IMR-90 (cell line): ENCODE measurements around the gene NFATC1. TPM values are rescaled to one million over a fixed set of nuclear protein-coding genes. Genes with fewer than 3 reads are reported as not detected.

Source experiments
- ATAC-seq: fragments of 200-7000 bp; cut with Tn5 transposase; 2 replicates; pipeline ENCODE4 v1.9.1; 2020; ENCODE audit warnings: low read depth, mild to moderate bottlenecking, moderate library complexity
- BruUV-seq: library from RNA; stranded (reverse); fragments of 400-500 nt; replicated peaks from 2 replicates; lab custom pipeline; 2021; lab: Mats Ljungman, UMichigan
- CTCF ChIA-PET: fragments of 300-600 bp; formaldehyde crosslinking; extraction: SDS; loops from one replicate; lab custom pipeline; 2021; ENCODE audit warnings: antibody characterized with exemption; lab: Yijun Ruan, JAX
- POLR2A ChIA-PET: fragments of 300-600 bp; sonication (Branson Sonifier 250); formaldehyde crosslinking; loops from one replicate; lab custom pipeline; 2022; ENCODE audit warnings: antibody characterized with exemption; ENCODE audit not compliant: unreplicated experiment; lab: Charles Lee
- DNase-seq: peaks from one replicate; pipeline ENCODE4 v3.0.0; 2013
- H2AFZ ChIP-seq: replicated peaks from 2 replicates; pipeline ENCODE3; 2013; ENCODE audit warnings: low read length, mild to moderate bottlenecking; ENCODE audit not compliant: poor library complexity
- H2AK5ac ChIP-seq: 2 replicates; pipeline ENCODE4 v1.6.1; 2013; ENCODE audit warnings: low read depth, low read length, inconsistent platforms
- H2AK9ac ChIP-seq: replicated peaks from 2 replicates; pipeline ENCODE3; 2013; ENCODE audit warnings: mild to moderate bottlenecking, low read depth, low read length, moderate library complexity; ENCODE audit not compliant: poor library complexity
- H2BK120ac ChIP-seq: 2 replicates; pipeline ENCODE4 v1.6.1; 2013; ENCODE audit warnings: low read depth, low read length, inconsistent platforms
- H2BK15ac ChIP-seq: 3 replicates; pipeline ENCODE4 v1.6.1; 2013; ENCODE audit warnings: low read depth, low read length, inconsistent platforms
- H2BK20ac ChIP-seq: 2 replicates; pipeline ENCODE4 v1.6.1; 2013; ENCODE audit warnings: low read depth, mild to moderate bottlenecking, inconsistent platforms, low read length, moderate library complexity
- H2BK5ac ChIP-seq: 2 replicates; pipeline ENCODE4 v1.6.1; 2013; ENCODE audit warnings: mild to moderate bottlenecking, low read depth, low read length, inconsistent platforms; ENCODE audit not compliant: poor library complexity, severe bottlenecking
- H3K14ac ChIP-seq: replicated peaks from 2 replicates; pipeline ENCODE4 v1.6.1; 2013; ENCODE audit warnings: low read depth, low read length, inconsistent platforms
- H3K18ac ChIP-seq: 2 replicates; pipeline ENCODE4 v1.6.1; 2013; ENCODE audit warnings: low read depth, low read length, control low read depth
- H3K23ac ChIP-seq: 2 replicates; pipeline ENCODE4 v1.6.1; 2013; ENCODE audit warnings: low read depth, low read length, inconsistent platforms
- H3K27ac ChIP-seq: 2 replicates; pipeline ENCODE4 v1.5.1; 2013; ENCODE audit warnings: mild to moderate bottlenecking, control low read depth, low read length; ENCODE audit not compliant: insufficient read depth
- H3K27me3 ChIP-seq: 2 replicates; pipeline ENCODE4 v1.6.1; 2013; ENCODE audit warnings: low read length; ENCODE audit not compliant: control insufficient read depth, insufficient read depth
- H3K36me3 ChIP-seq: 2 replicates; pipeline ENCODE4 v1.6.1; 2013; ENCODE audit warnings: low read length, mixed read lengths; ENCODE audit not compliant: control insufficient read depth, insufficient read depth
- H3K4ac ChIP-seq: 2 replicates; pipeline ENCODE4 v1.6.1; 2013; ENCODE audit warnings: low read depth, low read length, inconsistent platforms
- H3K4me1 ChIP-seq: 2 replicates; pipeline ENCODE4 v1.6.1; 2013; ENCODE audit warnings: low read length, mixed read lengths; ENCODE audit not compliant: control insufficient read depth, insufficient read depth
- H3K4me2 ChIP-seq: 2 replicates; pipeline ENCODE4 v1.6.1; 2013; ENCODE audit warnings: low read depth, mild to moderate bottlenecking, control low read depth, low read length, moderate library complexity
- H3K4me3 ChIP-seq: 2 replicates; pipeline ENCODE4 v1.5.1; 2013; ENCODE audit warnings: low read depth, mild to moderate bottlenecking, control low read depth, low read length, moderate library complexity; ENCODE audit not compliant: insufficient read depth
- H3K56ac ChIP-seq: 2 replicates; pipeline ENCODE4 v1.6.1; 2013; ENCODE audit warnings: low read length, inconsistent platforms; ENCODE audit not compliant: insufficient read depth; ENCODE audit errors: extremely low read depth
- H3K79me1 ChIP-seq, 2 experiments: 2 replicates each; pipeline ENCODE4 v1.6.1; 2013; ENCODE audit warnings: low read length in 2 of 2, inconsistent platforms in 1 of 2, low read depth in 1 of 2
- H3K9ac ChIP-seq: 2 replicates; pipeline ENCODE4 v1.6.1; 2013; ENCODE audit warnings: low read depth, low read length, control low read depth
- H3K9me1 ChIP-seq: 2 replicates; pipeline ENCODE4 v1.6.1; 2013; ENCODE audit warnings: low read length, inconsistent platforms; ENCODE audit not compliant: insufficient read depth
- H3K9me3 ChIP-seq: 2 replicates; pipeline ENCODE4 v1.6.1; 2013; ENCODE audit warnings: low read length; ENCODE audit not compliant: control insufficient read depth, insufficient read depth
- H4K20me1 ChIP-seq: 2 replicates; pipeline ENCODE4 v1.6.1; 2013; ENCODE audit warnings: low read length, inconsistent platforms; ENCODE audit not compliant: insufficient read depth
- H4K5ac ChIP-seq: 2 replicates; pipeline ENCODE4 v1.6.1; 2013; ENCODE audit warnings: mild to moderate bottlenecking, low read depth, low read length, control low read depth
- H4K8ac ChIP-seq, 2 experiments: 2 replicates each; pipeline ENCODE4 v1.6.1; 2013; ENCODE audit warnings: low read depth in 2 of 2, low read length in 2 of 2, control low read depth in 1 of 2, inconsistent platforms in 1 of 2
- H4K91ac ChIP-seq: 2 replicates; pipeline ENCODE4 v1.6.1; 2013; ENCODE audit warnings: low read depth, low read length, inconsistent platforms; ENCODE audit not compliant: insufficient read depth
- BHLHE40 ChIP-seq: fragments of 150-350 bp; IDR thresholded peaks from 2 replicates; pipeline ENCODE4 v1.6.1; 2016; ENCODE audit warnings: mild to moderate bottlenecking, low read depth, low read length
- CEBPB ChIP-seq: IDR thresholded peaks from 2 replicates; pipeline ENCODE4 v1.6.1; 2012; ENCODE audit warnings: low read depth, low read length, improper control_type of control experiment
- CHD1 ChIP-seq: IDR thresholded peaks from 2 replicates; pipeline ENCODE4 v1.6.1; 2012; ENCODE audit warnings: low read depth, low read length, improper control_type of control experiment
- FOS ChIP-seq: fragments of 150-350 bp; IDR thresholded peaks from 2 replicates; pipeline ENCODE4 v1.6.1; 2016; ENCODE audit warnings: low read depth, low read length
- MAFK ChIP-seq: IDR thresholded peaks from 2 replicates; pipeline ENCODE4 v1.6.1; 2012; ENCODE audit warnings: low read depth, low read length, improper control_type of control experiment
- MAZ ChIP-seq: IDR thresholded peaks from 2 replicates; pipeline ENCODE4 v1.6.1; 2012; ENCODE audit warnings: low read depth, mild to moderate bottlenecking, low read length, improper control_type of control experiment, moderate library complexity, borderline replicate concordance
- MXI1 ChIP-seq: IDR thresholded peaks from 2 replicates; pipeline ENCODE4 v1.6.1; 2012; ENCODE audit warnings: low read depth, mild to moderate bottlenecking, low read length, moderate library complexity, borderline replicate concordance
- NFE2L2 ChIP-seq: fragments of 150-350 bp; IDR thresholded peaks from 2 replicates; pipeline ENCODE4 v1.6.1; 2016; ENCODE audit warnings: low read depth, mild to moderate bottlenecking, low read length
- POLR2A ChIP-seq: IDR thresholded peaks from 2 replicates; pipeline ENCODE4 v1.6.1; 2012; ENCODE audit warnings: mild to moderate bottlenecking, low read depth, low read length
- RAD21 ChIP-seq: IDR thresholded peaks from 2 replicates; pipeline ENCODE4 v1.6.1; 2012; ENCODE audit warnings: low read length, improper control_type of control experiment
- RCOR1 ChIP-seq: IDR thresholded peaks from 2 replicates; pipeline ENCODE4 v1.6.1; 2012; ENCODE audit warnings: mild to moderate bottlenecking, low read length, improper control_type of control experiment; ENCODE audit not compliant: insufficient replicate concordance
- RFX5 ChIP-seq: IDR thresholded peaks from 2 replicates; pipeline ENCODE4 v1.8.0; 2012; ENCODE audit warnings: low read depth, mild to moderate bottlenecking, low read length, moderate library complexity
- SMC3 ChIP-seq: fragments of 150-350 bp; IDR thresholded peaks from 2 replicates; pipeline ENCODE4 v1.6.1; 2016; ENCODE audit warnings: low read depth, mild to moderate bottlenecking, antibody characterized with exemption, low read length, moderate library complexity
- WGBS, 2 experiments: methylation state at CpG; one replicate each; pipeline versions ENCODE4 v1.1.5 to v1.1.7; 2013; ENCODE audit warnings: missing lambda C conversion rate in 2 of 2; ENCODE audit not compliant: insufficient read length in 1 of 2; ENCODE audit errors: extremely low coverage in 2 of 2; 5-methylcytosine and 5-hydroxymethylcytosine counted together
- dilution Hi-C: fragments of 300-500 bp; cut with HindIII; formaldehyde crosslinking; loops from one replicate; pipeline ENCODE4 v1.14.3; 2018; ENCODE audit warnings: low sequenced_read_pairs; ENCODE audit not compliant: unreplicated experiment
- in situ Hi-C: fragments of 300-500 bp; cut with MboI; formaldehyde crosslinking; loops from 3 replicates; pipeline ENCODE4 v1.14.3; 2019; ENCODE audit warnings: low sequenced_read_pairs, inconsistent platforms, mixed read lengths
- intact Hi-C: fragments of 100-400 bp; cut with micrococcal nuclease; formaldehyde crosslinking; loops from 2 replicates; pipeline ENCODE4 v1.10.0; 2022
- polyA plus RNA-seq, 3 experiments: library from polyadenylated mRNA; depleted of rRNA; stranded (reverse); fragments of >200 nt; gene quantifications; 2 replicates each; pipeline ENCODE4 v1.2.3, GENCODE V29; 2012; ENCODE audit warnings: low replicate concordance in 1 of 3
- total RNA-seq: library from RNA; depleted of rRNA; stranded (reverse); fragments of >200 nt; gene quantifications from 2 replicates; pipeline ENCODE4 v1.2.3, GENCODE V29; 2012
- TF ChIP-seq, protein P1 (sequence below): conservative IDR thresholded peaks from 2 replicates; pipeline ENCODE4 v1.5.1; 2012; ENCODE audit warnings: mild to moderate bottlenecking, low read depth, low read length, improper control_type of control experiment
- TF ChIP-seq, protein P2 (sequence below): fragments of 150-350 bp; IDR thresholded peaks from 2 replicates; pipeline ENCODE4 v1.6.1; 2016; ENCODE audit warnings: low read depth, mild to moderate bottlenecking, low read length, moderate library complexity, borderline replicate concordance
- TF ChIP-seq, protein P3 (sequence below): fragments of 150-350 bp; IDR thresholded peaks from 2 replicates; pipeline ENCODE4 v1.6.1; 2017; ENCODE audit warnings: mild to moderate bottlenecking, antibody characterized with exemption, low read length, low read depth

Gene NFATC1
- total and polyA plus RNA-seq, 2 of the 4 experiments (the other 2 are of a cell fraction): 0.36 to 1.8 TPM

DNA sequence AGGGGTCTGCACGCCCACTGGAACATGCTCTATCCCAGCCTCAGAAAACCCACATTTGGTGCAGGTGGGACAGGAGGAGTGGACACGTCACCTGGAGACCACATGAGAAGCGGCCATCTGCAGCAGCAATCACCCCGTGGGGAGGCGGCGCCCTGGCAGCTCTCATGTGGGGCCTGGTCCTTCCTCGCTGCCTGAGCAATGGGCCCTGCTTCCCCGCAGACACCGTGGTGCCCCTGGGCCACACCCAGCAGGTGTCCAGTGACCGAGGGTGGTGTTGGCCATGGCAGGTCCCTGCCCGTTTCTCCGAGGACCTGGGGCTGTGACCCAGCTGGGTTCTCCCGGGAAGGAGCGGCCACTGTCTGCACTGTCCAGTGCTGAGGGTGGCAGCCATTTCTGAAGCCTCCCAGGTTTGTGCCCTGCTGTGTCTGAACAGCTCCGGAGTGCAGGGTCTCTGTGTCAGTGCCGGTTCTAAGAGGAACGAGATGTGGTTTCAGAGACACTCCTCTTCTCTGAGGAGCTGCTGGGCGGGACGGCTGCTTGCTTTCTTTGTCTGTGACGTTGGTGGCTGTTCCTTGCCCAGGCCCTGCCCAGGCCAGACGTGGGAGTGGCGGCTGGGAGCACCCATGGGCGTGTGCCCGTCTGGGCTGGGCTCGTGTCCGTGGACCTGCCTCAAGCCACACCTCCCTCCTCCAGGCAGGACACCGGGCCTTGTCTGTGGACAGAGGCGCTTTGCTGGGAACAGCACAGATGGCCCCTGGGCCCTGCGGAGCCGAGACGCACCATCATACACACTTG lies 44.8 kb downstream of the NFATC1 start:
- ChIA-PET CTCF (no interaction called here), POLR2A (no interaction called here)
- H2AK5ac ChIP-seq: no peak overlapping the region
- no peaks in the 10 kb centered on the region for H3K27me3 ChIP-seq
- H2AK9ac ChIP-seq: no peak overlapping the region
- in situ Hi-C loops: no loop called here
- ATAC-seq (no peak), DNase-seq (no peak)
- no peak overlapping the region for H4K8ac ChIP-seq
- H2BK15ac ChIP-seq: no peak overlapping the region
- H4K20me1 ChIP-seq: no peaks in the 10 kb centered on the region; the same call in 1 of the 2 replicates
- H3K9me3 ChIP-seq: no peaks in the 10 kb centered on the region
- no peak overlapping the region for H3K4ac ChIP-seq
- no peaks in the 10 kb centered on the region for H3K9me1 ChIP-seq
- intact Hi-C loops: no loop called here
- H3K56ac ChIP-seq: no peak overlapping the region
- no peak overlapping the region for H2BK5ac ChIP-seq
- no peak overlapping the region for H4K91ac ChIP-seq
- H3K36me3 ChIP-seq: no peaks in the 10 kb centered on the region
- H3K4me2 ChIP-seq: no peak overlapping the region
- no peak overlapping the region for H3K9ac ChIP-seq
- no peak overlapping the region for H2BK20ac ChIP-seq
- H3K4me3 ChIP-seq: no peak overlapping the region
- H2BK120ac ChIP-seq: no peak overlapping the region
- H3K18ac ChIP-seq: no peak overlapping the region
- BruUV-seq: no TSS peak
- 95% methylated on average over 14 of the region's 31 CpGs; no CpG with 5 or more reads in 1 of the 2 experiments for WGBS, 2 experiments
- dilution Hi-C loops: no loop called here
- H2AFZ ChIP-seq: no peak overlapping the region
- no peak overlapping the region for H3K27ac ChIP-seq
- H3K23ac ChIP-seq: no peak overlapping the region
- H3K79me1 ChIP-seq: no peaks in the 10 kb centered on the region
- no peak overlapping the region for H4K5ac ChIP-seq
- no peak overlapping the region for H3K14ac ChIP-seq
- no peak for TF ChIP-seq MAZ
- TF ChIP-seq RCOR1: no peak
- TF ChIP-seq, protein P1, sequence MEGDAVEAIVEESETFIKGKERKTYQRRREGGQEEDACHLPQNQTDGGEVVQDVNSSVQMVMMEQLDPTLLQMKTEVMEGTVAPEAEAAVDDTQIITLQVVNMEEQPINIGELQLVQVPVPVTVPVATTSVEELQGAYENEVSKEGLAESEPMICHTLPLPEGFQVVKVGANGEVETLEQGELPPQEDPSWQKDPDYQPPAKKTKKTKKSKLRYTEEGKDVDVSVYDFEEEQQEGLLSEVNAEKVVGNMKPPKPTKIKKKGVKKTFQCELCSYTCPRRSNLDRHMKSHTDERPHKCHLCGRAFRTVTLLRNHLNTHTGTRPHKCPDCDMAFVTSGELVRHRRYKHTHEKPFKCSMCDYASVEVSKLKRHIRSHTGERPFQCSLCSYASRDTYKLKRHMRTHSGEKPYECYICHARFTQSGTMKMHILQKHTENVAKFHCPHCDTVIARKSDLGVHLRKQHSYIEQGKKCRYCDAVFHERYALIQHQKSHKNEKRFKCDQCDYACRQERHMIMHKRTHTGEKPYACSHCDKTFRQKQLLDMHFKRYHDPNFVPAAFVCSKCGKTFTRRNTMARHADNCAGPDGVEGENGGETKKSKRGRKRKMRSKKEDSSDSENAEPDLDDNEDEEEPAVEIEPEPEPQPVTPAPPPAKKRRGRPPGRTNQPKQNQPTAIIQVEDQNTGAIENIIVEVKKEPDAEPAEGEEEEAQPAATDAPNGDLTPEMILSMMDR: no peak
- TF ChIP-seq, protein P2, sequence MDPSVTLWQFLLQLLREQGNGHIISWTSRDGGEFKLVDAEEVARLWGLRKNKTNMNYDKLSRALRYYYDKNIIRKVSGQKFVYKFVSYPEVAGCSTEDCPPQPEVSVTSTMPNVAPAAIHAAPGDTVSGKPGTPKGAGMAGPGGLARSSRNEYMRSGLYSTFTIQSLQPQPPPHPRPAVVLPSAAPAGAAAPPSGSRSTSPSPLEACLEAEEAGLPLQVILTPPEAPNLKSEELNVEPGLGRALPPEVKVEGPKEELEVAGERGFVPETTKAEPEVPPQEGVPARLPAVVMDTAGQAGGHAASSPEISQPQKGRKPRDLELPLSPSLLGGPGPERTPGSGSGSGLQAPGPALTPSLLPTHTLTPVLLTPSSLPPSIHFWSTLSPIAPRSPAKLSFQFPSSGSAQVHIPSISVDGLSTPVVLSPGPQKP: no peak
- no peak for TF ChIP-seq MXI1
- TF ChIP-seq NFE2L2: no peak
- no peak for TF ChIP-seq FOS
- no peak for TF ChIP-seq POLR2A
- TF ChIP-seq MAFK: no peak
- no peak for TF ChIP-seq RFX5
- TF ChIP-seq, protein P3, sequence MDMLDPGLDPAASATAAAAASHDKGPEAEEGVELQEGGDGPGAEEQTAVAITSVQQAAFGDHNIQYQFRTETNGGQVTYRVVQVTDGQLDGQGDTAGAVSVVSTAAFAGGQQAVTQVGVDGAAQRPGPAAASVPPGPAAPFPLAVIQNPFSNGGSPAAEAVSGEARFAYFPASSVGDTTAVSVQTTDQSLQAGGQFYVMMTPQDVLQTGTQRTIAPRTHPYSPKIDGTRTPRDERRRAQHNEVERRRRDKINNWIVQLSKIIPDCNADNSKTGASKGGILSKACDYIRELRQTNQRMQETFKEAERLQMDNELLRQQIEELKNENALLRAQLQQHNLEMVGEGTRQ: no peak
- no peak for TF ChIP-seq SMC3
- no peak for TF ChIP-seq RAD21
- TF ChIP-seq CEBPB: no peak
- no peak for TF ChIP-seq CHD1
- TF ChIP-seq BHLHE40: no peak
- H3K4me1 ChIP-seq: no peaks in the 10 kb centered on the region
